ENCODE measurements around the gene FAM114A1. TPM values are rescaled to one million over a fixed set of nuclear protein-coding genes. Genes with fewer than 3 reads are reported as not detected.

Gene FAM114A1
- polyA plus RNA-seq, 1 donor from 2014 or later, result not detected

- no peak overlapping the region for H3K4me3 ChIP-seq (ENCODE audit: low read length)
- H4K20me1 ChIP-seq (ENCODE audit: insufficient read depth), result no peaks in the 10 kb centered on the region
- no peak for TF ChIP-seq TAF1 (IDR thresholded peaks at IDR 0.05; ENCODE audit: low read depth)
- no peak for TF ChIP-seq MXI1 (conservative IDR thresholded peaks at IDR 0.05; ENCODE audit: poor library complexity, severe bottlenecking)
- no peak for TF ChIP-seq RAD21 (conservative IDR thresholded peaks at IDR 0.05)
- no peak for TF ChIP-seq POLR2AphosphoS5 (IDR thresholded peaks at IDR 0.05)
- TF ChIP-seq CTCF (IDR thresholded peaks at IDR 0.05; ENCODE audit: poor library complexity, severe bottlenecking), result no peak
- no peak for TF ChIP-seq REST (IDR thresholded peaks at IDR 0.05; ENCODE audit: borderline replicate concordance)
- TF ChIP-seq SMC3 (conservative IDR thresholded peaks at IDR 0.05; ENCODE audit: poor library complexity), result no peak
- no peak for TF ChIP-seq EZH2 (IDR thresholded peaks at IDR 0.05; ENCODE audit: borderline replicate concordance, insufficient read depth, low read length, poor library complexity, severe bottlenecking)
- TF ChIP-seq EP300 (conservative IDR thresholded peaks at IDR 0.05; ENCODE audit: poor library complexity, severe bottlenecking), result no peak
- no peak overlapping the region for H3K27ac ChIP-seq (ENCODE audit: low read length)
- H3K79me2 ChIP-seq (replicated peaks; ENCODE audit: insufficient read depth, low read length), result no peaks in the 10 kb centered on the region
- no peaks in the 10 kb centered on the region for H3F3A ChIP-seq (ENCODE audit: insufficient read depth, low read length, poor library complexity, severe bottlenecking)
- H3K9me2 ChIP-seq (ENCODE audit: insufficient read depth, low read length), result no peaks in the 10 kb centered on the region
- H3K27me3 ChIP-seq (ENCODE audit: insufficient read depth, low read depth, low read length), result no peaks in the 10 kb centered on the region
- H2AFZ ChIP-seq (ENCODE audit: low read depth, low read length), result no peak overlapping the region
- H3K9ac ChIP-seq (ENCODE audit: low read length), result no peak overlapping the region
- H3K9me3 ChIP-seq (ENCODE audit: low read length), result no peaks in the 10 kb centered on the region
- H3K4me2 ChIP-seq (ENCODE audit: low read length), result no peak overlapping the region
- H3K36me3 ChIP-seq (ENCODE audit: insufficient read depth, low read length), result no peaks in the 10 kb centered on the region
Observed at GRCh38 chr4:38876636-38877035, 9.0 kb downstream of the FAM114A1 start.

- Histone ChIP-seq H3K9me2 (ENCODE audit: insufficient read depth, low read length) (no peaks in the 10 kb centered on the region), H3K27me3 (ENCODE audit: insufficient read depth, low read depth, low read length) (no peaks in the 10 kb centered on the region), H4K20me1 (ENCODE audit: insufficient read depth) (no peaks in the 10 kb centered on the region), H3F3A (ENCODE audit: insufficient read depth, low read length, poor library complexity, severe bottlenecking) (no peaks in the 10 kb centered on the region), H3K79me2 (replicated peaks; ENCODE audit: insufficient read depth, low read length) (no peaks in the 10 kb centered on the region), H3K27ac (ENCODE audit: low read length) (no peak overlapping the region), H3K4me3 (ENCODE audit: low read length) (no peak overlapping the region), H3K9me3 (ENCODE audit: low read length) (no peaks in the 10 kb centered on the region), H2AFZ (ENCODE audit: low read depth, low read length) (no peak overlapping the region), H3K4me2 (ENCODE audit: low read length) (no peak overlapping the region), H3K9ac (ENCODE audit: low read length) (no peak overlapping the region), H3K36me3 (ENCODE audit: insufficient read depth, low read length) (no peaks in the 10 kb centered on the region)
- no peak for TF ChIP-seq SMC3 (conservative IDR thresholded peaks at IDR 0.05; ENCODE audit: poor library complexity)
- no peak for TF ChIP-seq TAF1 (IDR thresholded peaks at IDR 0.05; ENCODE audit: low read depth)
- no peak for TF ChIP-seq MXI1 (conservative IDR thresholded peaks at IDR 0.05; ENCODE audit: poor library complexity, severe bottlenecking)
- TF ChIP-seq EZH2 (IDR thresholded peaks at IDR 0.05; ENCODE audit: borderline replicate concordance, insufficient read depth, low read length, poor library complexity, severe bottlenecking), result no peak
- TF ChIP-seq CTCF (IDR thresholded peaks at IDR 0.05; ENCODE audit: poor library complexity, severe bottlenecking), result no peak
- TF ChIP-seq RAD21 (conservative IDR thresholded peaks at IDR 0.05), result no peak
- TF ChIP-seq POLR2AphosphoS5 (IDR thresholded peaks at IDR 0.05), result no peak
- no peak for TF ChIP-seq EP300 (conservative IDR thresholded peaks at IDR 0.05; ENCODE audit: poor library complexity, severe bottlenecking)
- no peak for TF ChIP-seq REST (IDR thresholded peaks at IDR 0.05; ENCODE audit: borderline replicate concordance)
Observed at GRCh38 chr4:38884254-38884653, 16.6 kb downstream of the FAM114A1 start.
